ENCODE data around the gene GNAZ. TPM values are rescaled to one million over a fixed set of nuclear protein-coding genes. Genes with fewer than 3 reads are reported as not detected.

GNAZ gene
- total RNA-seq, 4 donors from 2014 or later: 5.6 to 21.6 (median 12.1) TPM

GRCh38 chr22:23166841-23167616 is 96.7 kb downstream of the GNAZ start:
- Histone ChIP-seq H3K27me3 (no peaks in the 10 kb centered on the region), H3K4me3 (no peak overlapping the region), H3K27ac (no peak overlapping the region), H3K36me3 (no peaks in the 10 kb centered on the region), H3K4me1 (no peaks in the 10 kb centered on the region), H3K9me3 (no peaks in the 10 kb centered on the region)
- intact Hi-C loops (cut with DNase I; ENCODE audit: low total_unique reads): loop anchor here (10.0 kb wide), 1 partner anchor 228 kb away; no protein-coding TSS in a partner anchor
- TF ChIP-seq CTCF (IDR thresholded peaks at IDR 0.05) (no peak), POLR2A (IDR thresholded peaks at IDR 0.05) (no peak)
- no peak for DNase-seq

- TF ChIP-seq CTCF (IDR thresholded peaks at IDR 0.05): no peak
- no peak for TF ChIP-seq POLR2A (IDR thresholded peaks at IDR 0.05)
- Histone ChIP-seq H3K4me1 (no peaks in the 10 kb centered on the region), H3K36me3 (no peaks in the 10 kb centered on the region), H3K4me3 (no peak overlapping the region), H3K27ac (no peak overlapping the region), H3K9me3 (no peaks in the 10 kb centered on the region), H3K27me3 (no peaks in the 10 kb centered on the region)
- no peak for DNase-seq
- intact Hi-C loops (cut with DNase I; ENCODE audit: low total_unique reads): loop anchor here (10.0 kb wide), 1 partner anchor 226 kb away; no protein-coding TSS in a partner anchor
These were observed 98.2 kb downstream of the GNAZ start for GRCh38 chr22:23168391-23169042.

- Histone ChIP-seq H3K4me1 (no peaks in the 10 kb centered on the region), H3K36me3 (no peaks in the 10 kb centered on the region), H3K9me3 (no peaks in the 10 kb centered on the region), H3K27ac (no peak overlapping the region), H3K27me3 (no peaks in the 10 kb centered on the region), H3K4me3 (no peak overlapping the region)
- no peak for DNase-seq
- TF ChIP-seq CTCF (IDR thresholded peaks at IDR 0.05) (no peak), POLR2A (IDR thresholded peaks at IDR 0.05) (no peak)
- intact Hi-C loops (cut with DNase I; ENCODE audit: low total_unique reads): loop anchor here (10.0 kb wide), 1 partner anchor 226 kb away; no protein-coding TSS in a partner anchor
These were observed 98.7 kb downstream of the GNAZ start for GRCh38 chr22:23169043-23169406.

Small RNA genes lying within 50 kb of the gene (small RNA-seq; reads per million reads assigned to genes)
- not detected for gene RF00017
- not detected for gene RF00066

Other genes with a start within 250 kb of the GNAZ start
- 1 to 10 TPM in 2 of 4 donors, under 1 TPM in 1, not detected in 1; 0.90 to 7.4 (median 2.7) TPM for gene IGLL5, start 182.7 kb upstream of the GNAZ start, total RNA-seq
- gene RSPH14, start 71.5 kb downstream of the GNAZ start, total RNA-seq: 1 to 10 TPM in 2 of 4 donors, not detected in 2; 1.9 to 3.1 TPM
- 10 to 100 TPM in 3 of 4 donors, 1 to 10 TPM in 1; 8.8 to 28.7 (median 14.7) TPM for gene RAB36, start 75.0 kb downstream of the GNAZ start, total RNA-seq
- gene BCR, start 110.0 kb downstream of the GNAZ start, total RNA-seq: 10 to 100 TPM; 10.6 to 93.3 (median 28.3) TPM